H1 (cell line): ENCODE data around the gene MRTFA.

Experiments used
- CHD1 ChIP-seq: IDR thresholded peaks from 2 replicates; pipeline ENCODE4 v1.6.1; 2012; ENCODE audit warnings: low read depth, low read length, improper control_type of control experiment
- CHD2 ChIP-seq: IDR thresholded peaks from 2 replicates; pipeline ENCODE4 v1.6.1; 2012; ENCODE audit warnings: low read length, improper control_type of control experiment
- CTCF ChIP-seq, 3 experiments: IDR thresholded peaks; 1 replicate in 2 of 3; 2 replicates in 1 of 3; pipeline versions ENCODE4 v1.5.1 to v1.6.1; 2011; ENCODE audit warnings: low read length in 3 of 3, mild to moderate bottlenecking in 3 of 3, inconsistent platforms in 2 of 3, low read depth in 1 of 3, moderate library complexity in 1 of 3; ENCODE audit not compliant: insufficient read depth in 1 of 3; ENCODE audit errors: control extremely low read depth in 1 of 3
- TAF1 ChIP-seq: IDR thresholded peaks from 2 replicates; pipeline ENCODE4 v1.6.1; 2011; ENCODE audit warnings: mild to moderate bottlenecking, low read depth, low read length

GRCh38 chr22:40582063-40582462 is 54.5 kb downstream of the MRTFA start:
- TF ChIP-seq TAF1, result no peak
- no peak for TF ChIP-seq CTCF (IDR thresholded peaks at IDR 0.05; ENCODE audit: control extremely low read depth in 1 of 3, insufficient read depth in 1 of 3, low read depth in 1 of 3, low read length in 3 of 3)
- no peak for TF ChIP-seq CHD2
- TF ChIP-seq CHD1, result no peak
